GM21528 (cell line): Measurements from ENCODE around the gene SORCS2.
"Not testable (repeated sequence)": the region's sequence is repeated elsewhere in the genome, so short reads cannot be mapped to it uniquely, and the experiment has no call there.

Source experiments
- ATAC-seq: cut with Tn5 transposase; IDR thresholded peaks from one replicate; pipeline ENCODE4 v1.9.1; 2021; ENCODE audit warnings: mild to moderate bottlenecking, moderate library complexity; ENCODE audit not compliant: unreplicated experiment, low FRiP score

Gene SORCS2

DNA sequence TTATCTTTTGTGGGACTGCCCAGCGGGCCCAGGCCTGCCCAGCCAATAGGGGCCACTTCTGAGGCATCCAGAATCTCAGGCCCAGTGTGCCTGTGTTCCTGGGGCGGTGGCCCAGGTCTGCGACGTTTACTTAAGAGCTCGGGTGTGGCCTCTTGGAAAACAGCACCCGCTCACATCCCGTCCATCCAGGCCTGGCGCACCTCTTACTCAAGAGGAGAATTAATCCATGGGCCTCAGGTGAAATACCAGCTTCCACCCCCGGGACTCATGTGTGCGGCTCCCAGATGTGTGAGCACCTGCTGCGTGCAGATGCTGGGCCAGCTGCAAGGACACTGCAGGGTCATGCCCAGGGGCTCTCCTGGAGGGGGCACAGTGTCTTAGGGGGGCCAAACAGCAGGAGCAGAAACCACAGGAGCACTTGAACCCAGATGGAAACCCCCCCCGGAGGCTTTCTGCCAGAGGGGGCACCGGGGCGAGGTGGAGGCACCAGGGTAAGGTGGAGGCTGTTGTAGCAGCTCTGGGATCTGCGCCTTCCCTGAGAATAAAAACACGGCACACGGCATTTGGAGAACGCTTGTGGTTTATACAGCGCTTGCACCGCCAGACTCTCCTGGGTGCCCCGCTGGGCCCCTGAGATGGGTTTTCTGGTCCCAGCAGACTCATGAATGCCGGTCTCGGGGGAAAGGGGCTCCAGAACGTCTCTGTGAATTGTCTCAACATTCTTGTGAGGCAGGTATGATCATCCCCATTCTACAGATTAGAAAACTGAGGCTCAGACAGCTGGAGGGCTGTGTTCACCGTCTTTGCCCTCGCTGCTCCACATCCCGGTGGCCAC, 239.6 kb downstream of the SORCS2 start:
- ATAC-seq: no peak

DNA sequence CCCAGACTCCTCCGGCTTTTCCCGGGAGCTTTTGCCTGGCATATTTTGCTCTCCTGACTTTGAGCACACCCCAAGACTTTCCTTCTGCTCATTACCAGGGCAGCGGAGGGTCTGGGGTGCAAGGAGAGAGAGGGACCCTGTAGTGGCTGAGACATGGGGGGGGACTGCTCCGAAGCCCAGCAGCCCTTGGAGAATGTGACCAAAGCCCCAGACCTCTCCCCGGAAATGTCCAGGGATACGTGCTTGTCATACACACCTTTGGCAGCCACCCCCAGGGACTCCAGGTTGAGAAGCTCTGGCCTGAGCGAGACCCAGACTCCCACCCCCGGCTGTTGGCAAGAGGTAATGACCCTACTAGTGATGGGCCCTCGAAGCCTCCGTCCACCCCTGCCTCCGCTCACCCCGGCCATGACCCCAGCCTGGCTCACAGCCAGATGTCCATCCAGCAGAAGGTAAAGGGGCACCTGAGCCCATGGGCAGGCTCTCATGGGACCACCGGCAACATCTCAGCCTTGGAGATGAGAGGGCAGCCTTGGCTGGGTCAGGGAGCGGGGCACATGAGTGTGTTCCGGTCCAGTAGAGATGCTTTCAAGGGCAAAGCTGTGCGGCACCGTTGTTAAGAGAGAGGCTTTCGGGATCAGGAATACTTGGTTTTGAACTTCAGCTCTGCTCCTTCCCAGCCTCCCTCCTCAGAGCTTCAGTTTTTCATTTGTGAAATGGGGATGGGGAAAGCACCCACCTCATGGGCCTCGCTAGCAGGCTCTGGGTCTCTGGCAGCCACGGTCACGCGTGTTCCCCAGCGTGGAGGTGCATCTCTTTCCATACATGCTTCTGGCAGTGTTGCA, 240.4 kb downstream of the SORCS2 start:
- ATAC-seq: no peak

GRCh38 chr4:7433376-7434140, 241.2 kb downstream of the SORCS2 start:
- ATAC-seq: no peak

DNA sequence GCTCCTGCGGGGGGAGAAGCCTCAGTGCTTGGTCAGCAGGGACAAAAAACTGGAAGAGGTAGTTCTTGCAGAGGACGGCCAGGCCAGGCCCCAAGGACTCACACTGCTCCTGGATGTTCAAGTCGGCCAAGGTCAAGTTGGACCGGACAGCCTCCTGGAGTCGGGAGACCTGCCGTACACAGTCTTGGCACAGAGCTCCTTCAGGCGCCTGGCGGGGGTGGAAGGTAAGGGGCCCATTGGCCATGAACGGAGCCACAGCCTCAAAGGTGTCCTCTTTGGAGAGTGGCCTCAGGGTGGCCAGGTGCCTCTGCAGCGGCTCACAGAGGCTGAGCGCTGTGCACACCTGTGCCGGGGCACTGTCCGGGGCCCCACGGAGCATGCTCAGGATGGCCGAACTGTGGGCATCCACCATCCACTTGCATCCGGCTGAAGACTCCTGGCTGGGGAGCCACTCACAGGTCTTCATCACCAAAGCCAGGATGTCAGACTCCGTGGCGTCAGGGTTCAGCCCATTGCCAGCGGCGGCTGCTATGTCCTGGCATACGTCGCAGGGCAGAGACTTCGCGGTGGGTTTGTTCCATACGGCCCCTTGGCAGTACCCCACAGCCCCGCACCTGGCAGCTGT, 241.9 kb downstream of the SORCS2 start:
- no peak for ATAC-seq

GRCh38 chr4:7434766-7435150, 242.4 kb downstream of the SORCS2 start, which contains the start of gene PSAPL1:
TSS of gene PSAPL1 (minus strand) at chr4:7434930. CDS start at chr4:7434879, 51 bp downstream.
- ATAC-seq: no peak

DNA sequence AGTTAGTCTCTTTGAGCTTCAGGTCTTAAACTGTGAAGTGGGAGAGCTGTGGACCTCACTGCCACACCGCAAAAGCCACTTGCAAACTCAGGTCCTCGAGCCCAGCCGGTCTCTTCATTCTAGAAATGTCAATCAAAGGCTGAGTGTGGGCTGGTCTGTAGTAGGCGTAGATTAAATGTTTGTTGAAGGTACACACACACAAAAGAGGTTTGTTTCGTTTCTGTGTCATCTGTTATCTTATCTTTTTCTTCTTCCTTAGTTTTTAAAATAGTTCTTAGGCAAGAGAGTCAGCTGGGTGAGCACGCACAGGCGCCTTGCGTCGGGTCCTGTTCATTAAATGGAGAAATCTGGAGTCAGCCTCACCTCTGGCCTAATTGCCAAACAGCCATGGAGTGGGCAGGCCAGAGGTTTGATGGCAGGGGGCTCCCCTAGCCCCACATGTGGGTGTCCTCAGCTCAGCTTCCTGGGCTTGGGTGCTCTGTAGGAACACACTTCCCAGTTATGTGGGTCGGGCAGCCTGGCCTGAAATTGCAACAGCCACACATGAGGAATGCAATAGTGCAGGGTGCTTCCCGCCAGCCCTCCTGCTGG, 243.2 kb downstream of the SORCS2 start:
- no peak for ATAC-seq

GRCh38 chr4:7436256-7436655, 243.9 kb downstream of the SORCS2 start:
- no peak for ATAC-seq

- no peak for ATAC-seq
Measured at GRCh38 chr4:7439699-7440098, 247.4 kb downstream of the SORCS2 start.

GRCh38 chr4:7441201-7441600, 248.9 kb downstream of the SORCS2 start:
- ATAC-seq: no peak

GRCh38 chr4:7442574-7443162, 250.3 kb downstream of the SORCS2 start:
- no peak for ATAC-seq

DNA sequence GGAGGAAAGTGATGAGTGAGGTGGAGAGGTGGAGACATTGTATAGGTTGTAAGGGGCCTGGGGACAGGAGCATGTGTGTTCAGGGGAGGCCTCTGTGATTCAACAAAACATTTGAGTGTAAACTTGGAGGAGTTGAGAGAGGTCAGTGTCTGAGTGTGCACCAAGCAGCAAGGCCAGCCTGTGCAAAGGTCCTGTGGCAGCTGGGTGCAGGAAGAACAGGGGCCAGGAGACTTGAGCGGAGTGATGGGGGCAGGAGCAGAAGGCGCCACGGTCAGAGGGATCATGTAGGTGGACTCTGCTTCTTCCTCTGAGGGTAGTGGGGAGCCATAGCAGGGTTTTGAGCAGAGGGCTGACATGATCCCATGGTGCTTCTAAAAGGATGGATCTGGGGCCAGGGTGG, 252.0 kb downstream of the SORCS2 start:
- no peak for ATAC-seq

DNA sequence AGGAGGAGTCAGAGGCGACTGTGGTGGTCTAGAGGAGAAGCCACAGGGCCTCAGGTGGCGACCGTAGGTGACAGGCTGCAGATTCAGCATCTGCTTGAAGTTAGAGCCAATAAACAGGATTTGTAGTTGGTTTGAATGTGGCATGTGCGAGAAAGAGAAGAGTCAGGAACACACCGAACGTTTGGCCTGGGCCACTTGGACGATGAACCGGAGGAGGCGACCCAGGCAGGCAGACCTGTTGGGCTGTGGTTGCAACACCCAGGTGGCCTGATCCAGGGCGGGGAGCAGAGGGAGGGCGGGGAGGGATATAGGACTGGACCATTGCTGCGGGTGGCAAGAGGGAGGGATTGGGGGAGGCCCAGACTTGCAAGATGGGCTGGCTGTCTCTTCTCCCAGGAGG, 252.4 kb downstream of the SORCS2 start:
- ATAC-seq: no peak

DNA sequence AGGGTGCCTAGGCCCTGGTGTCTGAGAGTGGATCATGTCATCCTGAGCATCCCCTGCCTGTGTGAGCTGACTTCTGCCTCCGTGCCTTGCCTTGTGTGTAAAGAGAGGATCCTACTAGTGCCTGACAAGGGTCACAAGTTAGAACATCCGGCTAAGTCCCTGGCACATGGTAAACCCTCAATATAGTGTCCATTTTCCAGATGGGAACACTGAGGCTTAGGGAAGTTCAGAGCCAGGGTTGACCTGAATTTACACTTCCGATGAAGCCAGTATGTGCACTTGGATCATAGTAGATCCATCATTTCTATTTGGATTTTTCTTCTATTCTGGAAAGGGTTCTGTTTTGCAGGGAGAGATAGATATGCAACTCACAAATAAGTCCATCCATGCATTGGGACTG, 254.9 kb downstream of the SORCS2 start:
- ATAC-seq: no peak

DNA sequence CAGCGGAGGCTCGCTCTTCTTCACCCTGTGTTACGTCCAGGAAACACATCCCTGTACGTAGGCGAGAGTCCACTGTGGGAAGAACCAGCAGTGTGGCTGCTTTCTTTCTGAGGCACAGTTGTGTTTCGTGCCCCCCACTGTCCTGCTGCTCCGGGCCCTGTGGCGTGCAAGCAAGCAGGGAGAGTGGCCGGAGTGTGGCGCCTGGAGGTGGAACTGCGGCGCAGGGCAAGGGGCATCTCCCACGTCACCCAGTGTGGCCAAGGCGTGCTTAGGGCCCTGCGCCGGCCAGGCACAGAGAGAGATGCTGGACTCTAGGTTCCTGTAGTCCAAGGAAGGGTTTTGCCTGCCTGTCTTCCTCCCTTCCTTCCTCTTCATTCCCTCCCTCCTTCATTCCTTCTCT, 255.7 kb downstream of the SORCS2 start:
- ATAC-seq: no peak

- ATAC-seq: no peak
Measured at GRCh38 chr4:7450775-7451433, 258.6 kb downstream of the SORCS2 start.

DNA sequence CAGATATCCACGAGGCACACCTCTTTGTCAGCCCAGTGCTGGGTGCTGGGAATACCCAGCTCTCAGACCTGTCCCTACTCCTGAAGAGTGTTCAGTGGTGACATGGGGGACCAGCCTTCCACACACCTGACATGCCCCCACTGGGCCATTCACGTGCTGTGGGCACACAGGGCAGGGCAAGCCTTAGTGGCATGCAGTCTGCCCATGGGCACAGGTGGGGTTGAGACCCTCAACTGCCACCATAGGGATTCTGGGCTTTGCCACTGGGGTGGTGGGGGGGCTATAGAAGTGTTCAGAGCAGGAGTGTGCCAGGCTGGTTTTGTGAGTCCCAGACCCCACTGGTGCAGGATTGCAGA, 259.1 kb downstream of the SORCS2 start:
- ATAC-seq: no peak

- no peak for ATAC-seq
Measured at GRCh38 chr4:7451800-7452199, 259.5 kb downstream of the SORCS2 start.

DNA sequence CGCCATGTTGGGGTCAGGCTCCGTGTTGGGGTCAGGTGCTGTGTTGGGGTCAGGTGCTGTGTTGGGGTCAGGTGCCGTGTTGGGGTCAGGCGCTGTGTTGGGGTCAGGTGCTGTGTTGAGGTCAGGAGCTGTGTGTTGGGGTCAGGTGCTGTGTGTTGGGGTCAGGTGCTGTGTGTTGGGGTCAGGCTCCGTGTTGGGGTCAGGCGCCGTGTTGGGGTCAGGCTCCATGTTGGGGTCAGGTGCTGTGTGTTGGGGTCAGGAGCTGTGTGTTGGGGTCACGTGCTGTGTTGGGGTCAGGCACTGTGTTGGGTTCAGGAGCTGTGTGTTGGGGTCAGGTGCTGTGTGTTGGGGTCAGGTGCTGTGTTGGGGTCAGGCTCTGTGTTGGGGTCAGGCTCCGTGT, 260.5 kb downstream of the SORCS2 start:
- ATAC-seq: not testable (repeated sequence)
